GM12878 (cell line): ENCODE data around the gene OSBPL2. TPM values are rescaled to one million over a fixed set of nuclear protein-coding genes. Genes with fewer than 3 reads are reported as not detected.

Source experiments
- ATAC-seq: fragments of 200-7000 bp; cut with Tn5 transposase; 3 replicates; pipeline ENCODE4 v1.9.1; 2020; ENCODE audit warnings: mild to moderate bottlenecking, moderate library complexity
- BruUV-seq: library from RNA; stranded (reverse); fragments of 400-500 nt; replicated peaks from 2 replicates; lab custom pipeline; 2021; lab: Mats Ljungman, UMichigan
- CTCF ChIA-PET: fragments of 300-600 bp; sonication (Branson Sonifier 250); formaldehyde crosslinking; extraction: SDS; loops from one replicate; lab custom pipeline; 2021; ENCODE audit warnings: inconsistent platforms; lab: Yijun Ruan, JAX
- POLR2A ChIA-PET: fragments of 350-600 bp; formaldehyde crosslinking; extraction: SDS; loops from one replicate; lab custom pipeline; 2021; ENCODE audit warnings: inconsistent platforms; lab: Charles Lee
- RAD21 ChIA-PET: fragments of 300-600 bp; sonication (Branson Sonifier 250); formaldehyde crosslinking; loops from one replicate; lab custom pipeline; 2023; ENCODE audit warnings: antibody characterized with exemption; ENCODE audit not compliant: unreplicated experiment; lab: Charles Lee
- SMC1A ChIA-PET: fragments of 300-600 bp; sonication (Branson Sonifier 250); formaldehyde crosslinking; loops from one replicate; lab custom pipeline; 2023; ENCODE audit not compliant: unreplicated experiment, uncharacterized antibody; lab: Charles Lee
- DNase-seq: peaks from one replicate; pipeline ENCODE4 v3.0.0-alpha.2; 2011; ENCODE audit warnings: low read depth, low spot score
- FAIRE-seq: peaks from 3 replicates; lab custom pipeline; 2011; peaks lifted over from hg19 to GRCh38; lab: Jason Lieb, UNC
- H2AFZ ChIP-seq: 2 replicates; pipeline ENCODE4 v1.6.0; 2011; ENCODE audit warnings: low read depth, low read length, control low read depth; ENCODE audit not compliant: control insufficient read depth
- H3K27ac ChIP-seq: 2 replicates; pipeline ENCODE4 v1.5.1; 2011; ENCODE audit warnings: control low read depth; ENCODE audit not compliant: control insufficient read depth, insufficient read depth
- H3K27me3 ChIP-seq, 2 experiments: replicated peaks in 1 of 2; 2 replicates each; pipeline versions ENCODE4 v1.6.0 to v1.6.1; 2011; ENCODE audit warnings: low read length in 1 of 2; ENCODE audit not compliant: control insufficient read depth in 2 of 2, insufficient read depth in 2 of 2
- H3K36me3 ChIP-seq, 2 experiments: 2 replicates each; pipeline ENCODE4 v1.5.1; 2011; ENCODE audit warnings: low read length in 1 of 2; ENCODE audit not compliant: control insufficient read depth in 2 of 2, insufficient read depth in 2 of 2
- H3K4me1 ChIP-seq: 2 replicates; pipeline ENCODE4 v1.6.1; 2011; ENCODE audit warnings: mild to moderate bottlenecking, low read length, moderate library complexity, mixed read lengths; ENCODE audit not compliant: control insufficient read depth, insufficient read depth
- H3K4me2 ChIP-seq: 2 replicates; pipeline ENCODE4 v1.6.0; 2011; ENCODE audit warnings: control low read depth; ENCODE audit not compliant: control insufficient read depth, insufficient read depth
- H3K4me3 ChIP-seq: fragments of 200-600 bp; sonication (generic); 2 replicates; pipeline ENCODE4 v1.5.1; 2016
- H3K79me2 ChIP-seq: 2 replicates; pipeline ENCODE4 v1.6.0; 2011; ENCODE audit warnings: low read length; ENCODE audit not compliant: control insufficient read depth, insufficient read depth
- H3K9ac ChIP-seq: 2 replicates; pipeline ENCODE4 v1.8.0; 2011; ENCODE audit warnings: low read length, control low read depth, mixed read lengths; ENCODE audit not compliant: control insufficient read depth, insufficient read depth
- H3K9me3 ChIP-seq: replicated peaks from 3 replicates; pipeline ENCODE4 v1.5.1; 2011; ENCODE audit warnings: mild to moderate bottlenecking, low read length; ENCODE audit not compliant: control insufficient read depth, insufficient read depth
- H4K20me1 ChIP-seq: 2 replicates; pipeline ENCODE4 v1.6.0; 2011; ENCODE audit not compliant: control insufficient read depth, insufficient read depth
- ASH2L ChIP-seq: fragments of 300-600, 200-600 bp; sonication (generic); IDR thresholded peaks from 2 replicates; pipeline ENCODE4 v1.6.1; 2017; ENCODE audit warnings: low read depth, mild to moderate bottlenecking, borderline replicate concordance
- CHD2 ChIP-seq: IDR thresholded peaks from 2 replicates; pipeline ENCODE4 v1.6.1; 2011; ENCODE audit warnings: low read depth, low read length, improper control_type of control experiment, borderline replicate concordance
- DPF2 ChIP-seq: fragments of 450-650 bp; IDR thresholded peaks from 2 replicates; pipeline ENCODE4 v1.6.1; 2017; ENCODE audit warnings: mild to moderate bottlenecking
- ESRRA ChIP-seq: IDR thresholded peaks from 2 replicates; pipeline ENCODE4 v1.6.1; 2012; ENCODE audit warnings: mild to moderate bottlenecking, low read length, improper control_type of control experiment
- ETV6 ChIP-seq, 2 experiments: fragments of 450-650 bp in 1 of 2; IDR thresholded peaks in 1 of 2; conservative IDR thresholded peaks in 1 of 2; 2 replicates each; pipeline ENCODE4 v1.6.1; 2014; ENCODE audit warnings: antibody characterized with exemption in 1 of 2, borderline replicate concordance in 1 of 2, low read depth in 1 of 2, mild to moderate bottlenecking in 1 of 2, moderate library complexity in 1 of 2
- HCFC1 ChIP-seq: fragments of 150-350 bp; IDR thresholded peaks from 2 replicates; pipeline ENCODE4 v1.6.1; 2014; ENCODE audit warnings: low read length
- JUND ChIP-seq: IDR thresholded peaks from 2 replicates; pipeline ENCODE4 v1.6.1; 2012; ENCODE audit warnings: low read depth, mild to moderate bottlenecking, low read length, improper control_type of control experiment, moderate library complexity
- MEF2A ChIP-seq: IDR thresholded peaks from 2 replicates; pipeline ENCODE4 v1.6.1; 2011; ENCODE audit warnings: low read depth, mild to moderate bottlenecking, low read length, moderate library complexity; ENCODE audit not compliant: insufficient read depth
- NFXL1 ChIP-seq: fragments of 450-650 bp; IDR thresholded peaks from 2 replicates; pipeline ENCODE4 v1.6.1; 2017; ENCODE audit warnings: antibody characterized with exemption, mild to moderate bottlenecking, borderline replicate concordance
- RAD21 ChIP-seq: IDR thresholded peaks from 2 replicates; pipeline ENCODE4 v1.6.1; 2011; ENCODE audit warnings: mild to moderate bottlenecking, low read depth, low read length, moderate library complexity; ENCODE audit not compliant: insufficient read depth
- TBL1XR1 ChIP-seq: IDR thresholded peaks from 2 replicates; pipeline ENCODE4 v1.6.1; 2012; ENCODE audit warnings: low read depth, low read length, improper control_type of control experiment
- WRNIP1 ChIP-seq: IDR thresholded peaks from 2 replicates; pipeline ENCODE4 v1.6.1; 2011; ENCODE audit warnings: low read depth, low read length, improper control_type of control experiment, borderline replicate concordance
- WGBS: methylation state at CpG from one replicate; pipeline ENCODE4 v1.1.6; 2016; ENCODE audit warnings: low lambda C conversion rate; ENCODE audit not compliant: insufficient replicate concordance, insufficient coverage; ENCODE audit errors: missing lambda C conversion rate; 5-methylcytosine and 5-hydroxymethylcytosine counted together
- in situ Hi-C: fragments of 300-500 bp; cut with MboI; formaldehyde crosslinking; loops from 9 replicates; pipeline ENCODE4 v1.14.3; 2018; ENCODE audit warnings: mixed read lengths
- intact Hi-C: fragments of 100-400 bp; cut with micrococcal nuclease; formaldehyde crosslinking; loops from one replicate; pipeline ENCODE4 v1.14.2; 2022; ENCODE audit not compliant: unreplicated experiment
- polyA plus RNA-seq, 11 experiments: library from polyadenylated mRNA; depleted of rRNA in 4 of 11; unstranded in 6 of 11; stranded (reverse) in 5 of 11; fragments of >200 nt; fragmentation: Nextera tagmentation in 4 of 11; fragmentation: Illumina TruSeq in 1 of 11; extraction: Ambion mirVana in 4 of 11; extraction: Trizol in 1 of 11; gene quantifications; 1 replicate in 1 of 11; 2 replicates in 10 of 11; pipeline versions ENCODE4 v1.2.1 to v1.2.3, GENCODE V29; 2011 to 2016; ENCODE audit warnings: inconsistent platforms in 2 of 11, missing spikeins in 2 of 11, low read depth in 1 of 11
- total RNA-seq, 4 experiments: library from RNA; depleted of rRNA in 3 of 4; stranded (reverse); fragments of >200 nt in 3 of 4; fragmentation: Illumina TruSeq in 1 of 4; extraction: Trizol in 1 of 4; gene quantifications; 2 replicates each; pipeline versions ENCODE4 v1.2.1 to v1.2.3, GENCODE V29; 2013 to 2021
- TF ChIP-seq, protein P1 (sequence below): fragments of 450-650 bp; IDR thresholded peaks from 2 replicates; pipeline ENCODE4 v1.6.1; 2014; ENCODE audit warnings: mild to moderate bottlenecking

Gene OSBPL2
- total and polyA plus RNA-seq, 10 of the 15 experiments (the other 5 are each of a cell fraction or from before 2014, with no cell fraction given), result 2.8 to 22.3 (median 14.7) TPM

GRCh38 chr20:62212299-62212698, 26.0 kb upstream of the OSBPL2 start:
- SMC1A ChIA-PET, result no interaction called here
- BruUV-seq, result no TSS peak

DNA sequence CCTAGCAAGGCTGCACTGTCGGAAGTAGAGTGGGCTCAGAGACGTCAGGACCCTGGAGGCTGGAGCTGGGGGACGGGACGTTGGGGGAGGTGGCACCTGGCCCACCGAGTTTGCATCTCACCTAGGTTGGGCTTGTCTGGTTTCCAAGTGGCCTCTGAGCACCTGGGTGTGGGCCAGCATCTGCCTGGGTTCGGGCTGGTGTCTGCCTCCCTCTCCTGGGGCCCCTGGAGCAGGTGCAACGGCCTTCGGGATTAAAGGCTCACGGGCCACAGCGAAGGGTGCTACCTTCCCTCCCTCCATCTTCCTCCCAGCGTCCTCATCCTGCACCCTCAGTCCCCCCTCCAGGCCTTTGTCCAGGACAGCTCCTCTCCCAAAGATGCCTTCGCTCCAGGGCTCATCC, 24.3 kb upstream of the OSBPL2 start:
- in situ Hi-C loops, result no loop called here
- Histone ChIP-seq H3K4me3 (no peak overlapping the region), H3K9me3 (no peaks in the 10 kb centered on the region), H4K20me1 (no peaks in the 10 kb centered on the region), H3K27ac (no peak overlapping the region), H3K9ac (no peak overlapping the region), H3K36me3 (no peaks in the 10 kb centered on the region), H3K4me2 (no peak overlapping the region), H3K27me3 (no peaks in the 10 kb centered on the region; a peak in 1 of 4 replicates), H2AFZ (no peak overlapping the region), H3K4me1 (no peaks in the 10 kb centered on the region), H3K79me2 (no peaks in the 10 kb centered on the region)
- TF ChIP-seq DPF2 (no peak), MEF2A (no peak), TBL1XR1 (no peak), RAD21 (0 out of 2 replicates have a peak, but pooled peaks have one; percentile 9), CHD2 (no peak), JUND (no peak)
- TF ChIP-seq, protein P1, sequence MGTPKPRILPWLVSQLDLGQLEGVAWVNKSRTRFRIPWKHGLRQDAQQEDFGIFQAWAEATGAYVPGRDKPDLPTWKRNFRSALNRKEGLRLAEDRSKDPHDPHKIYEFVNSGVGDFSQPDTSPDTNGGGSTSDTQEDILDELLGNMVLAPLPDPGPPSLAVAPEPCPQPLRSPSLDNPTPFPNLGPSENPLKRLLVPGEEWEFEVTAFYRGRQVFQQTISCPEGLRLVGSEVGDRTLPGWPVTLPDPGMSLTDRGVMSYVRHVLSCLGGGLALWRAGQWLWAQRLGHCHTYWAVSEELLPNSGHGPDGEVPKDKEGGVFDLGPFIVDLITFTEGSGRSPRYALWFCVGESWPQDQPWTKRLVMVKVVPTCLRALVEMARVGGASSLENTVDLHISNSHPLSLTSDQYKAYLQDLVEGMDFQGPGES, result no peak
- intact Hi-C loops, result no loop called here
- BruUV-seq, result no TSS peak
- 28% methylated on average over 12 of the region's 12 CpGs for WGBS
- DNase-seq, result no peak
- POLR2A ChIA-PET, result no interaction called here
- ATAC-seq, result no peak
- SMC1A ChIA-PET, result no interaction called here
- RAD21 ChIA-PET, result no interaction called here
- CTCF ChIA-PET, result no interaction called here
- FAIRE-seq, result no peak

More at GRCh38 chr20:62212299-62212698, 26.0 kb upstream of the OSBPL2 start:
- no peak overlapping the region for H3K4me3 ChIP-seq
- POLR2A ChIA-PET, result no interaction called here
- FAIRE-seq (no peak), ATAC-seq (no peak), DNase-seq (no peak)
- RAD21 ChIA-PET, result no interaction called here
- H4K20me1 ChIP-seq, result no peaks in the 10 kb centered on the region
- no peaks in the 10 kb centered on the region for H3K4me1 ChIP-seq
- intact Hi-C loops (no loop called here), in situ Hi-C loops (no loop called here)
- H3K9me3 ChIP-seq, result no peaks in the 10 kb centered on the region
- H3K27me3 ChIP-seq, result no peaks in the 10 kb centered on the region; a peak in 1 of 4 replicates
- no peaks in the 10 kb centered on the region for H3K79me2 ChIP-seq
- no peak overlapping the region for H3K4me2 ChIP-seq
- no peaks in the 10 kb centered on the region for H3K36me3 ChIP-seq
- H3K9ac ChIP-seq, result no peak overlapping the region
- CTCF ChIA-PET, result no interaction called here
- no peak overlapping the region for H2AFZ ChIP-seq
- TF ChIP-seq NFXL1 (no peak), ASH2L (no peak), HCFC1 (no peak), WRNIP1 (no peak), CHD2 (no peak), ESRRA (no peak), ETV6 (conservative IDR thresholded peaks at IDR 0.05 in 1 of 2, IDR thresholded peaks at IDR 0.05 in 1 of 2; ENCODE audit: borderline replicate concordance in 1 of 2, low read depth in 1 of 2) (no peak)
- WGBS, result 30% methylated on average over 10 of the region's 10 CpGs
- no peak overlapping the region for H3K27ac ChIP-seq
